WTC11 (cell line): ENCODE measurements around the gene PSMG4.

Experiments
- CTCF ChIP-seq: fragments of 200-600 bp; IDR thresholded peaks from 2 replicates; pipeline ENCODE4 v1.8.0; 2022; ENCODE audit warnings: antibody characterized with exemption
- JUN ChIP-seq: sonication (generic); formaldehyde crosslinking; IDR thresholded peaks from 2 replicates; pipeline ENCODE4 v1.8.0; 2023; ENCODE audit warnings: mild to moderate bottlenecking, missing genetic modification reagents
- USF2 ChIP-seq: sonication (generic); formaldehyde crosslinking; IDR thresholded peaks from 2 replicates; pipeline ENCODE4 v1.8.1; 2023; ENCODE audit warnings: mild to moderate bottlenecking, missing genetic modification reagents, moderate library complexity
- TF ChIP-seq, protein P1 (sequence below): fragments of 250-450 bp; sonication (Bioruptor Pico); IDR thresholded peaks from 2 replicates; pipeline ENCODE4 v1.8.0; 2021; ENCODE audit warnings: mild to moderate bottlenecking

DNA sequence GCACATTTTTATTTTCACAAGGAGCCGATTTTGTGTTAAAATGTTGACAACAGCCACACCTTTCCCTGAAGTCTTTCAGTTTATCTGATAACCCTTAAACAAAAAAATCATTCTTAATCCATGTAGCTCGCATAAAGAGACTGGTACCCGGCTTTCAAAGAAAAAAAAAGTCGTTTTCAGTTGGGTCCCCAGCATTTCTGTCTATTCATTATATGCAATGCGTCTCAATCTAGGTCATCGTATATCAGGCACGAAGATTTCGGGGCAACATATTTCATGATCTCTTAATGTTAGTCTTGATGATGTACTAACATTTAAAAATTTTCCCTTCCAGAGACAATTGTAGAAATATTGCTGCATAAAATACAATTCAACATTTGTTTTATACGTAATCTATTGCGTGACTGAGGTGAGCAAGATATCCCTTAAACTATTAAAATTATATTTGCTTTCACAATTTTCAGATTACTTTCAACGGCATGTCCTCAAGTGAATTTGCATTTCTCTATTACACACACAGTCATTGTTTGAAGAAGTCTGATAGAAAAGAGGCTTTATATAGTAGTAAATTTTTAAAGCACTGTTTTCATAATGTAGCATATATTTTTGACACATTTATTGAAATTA lies 28.4 kb upstream of the PSMG4 start:
- TF ChIP-seq CTCF = no peak
- TF ChIP-seq, protein P1, sequence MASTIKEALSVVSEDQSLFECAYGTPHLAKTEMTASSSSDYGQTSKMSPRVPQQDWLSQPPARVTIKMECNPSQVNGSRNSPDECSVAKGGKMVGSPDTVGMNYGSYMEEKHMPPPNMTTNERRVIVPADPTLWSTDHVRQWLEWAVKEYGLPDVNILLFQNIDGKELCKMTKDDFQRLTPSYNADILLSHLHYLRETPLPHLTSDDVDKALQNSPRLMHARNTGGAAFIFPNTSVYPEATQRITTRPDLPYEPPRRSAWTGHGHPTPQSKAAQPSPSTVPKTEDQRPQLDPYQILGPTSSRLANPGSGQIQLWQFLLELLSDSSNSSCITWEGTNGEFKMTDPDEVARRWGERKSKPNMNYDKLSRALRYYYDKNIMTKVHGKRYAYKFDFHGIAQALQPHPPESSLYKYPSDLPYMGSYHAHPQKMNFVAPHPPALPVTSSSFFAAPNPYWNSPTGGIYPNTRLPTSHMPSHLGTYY (CRISPR knock-in tag) = no peak
- TF ChIP-seq USF2 = no peak
- no peak for TF ChIP-seq JUN
